Hepatic stellate cell (primary cell): Measurements from ENCODE around the gene IL1RL1.

ENCODE experiments used
- DNase-seq: peaks from one replicate; pipeline ENCODE4 v3.0.0; 2011; ENCODE audit warnings: low spot score

IL1RL1 gene

DNA sequence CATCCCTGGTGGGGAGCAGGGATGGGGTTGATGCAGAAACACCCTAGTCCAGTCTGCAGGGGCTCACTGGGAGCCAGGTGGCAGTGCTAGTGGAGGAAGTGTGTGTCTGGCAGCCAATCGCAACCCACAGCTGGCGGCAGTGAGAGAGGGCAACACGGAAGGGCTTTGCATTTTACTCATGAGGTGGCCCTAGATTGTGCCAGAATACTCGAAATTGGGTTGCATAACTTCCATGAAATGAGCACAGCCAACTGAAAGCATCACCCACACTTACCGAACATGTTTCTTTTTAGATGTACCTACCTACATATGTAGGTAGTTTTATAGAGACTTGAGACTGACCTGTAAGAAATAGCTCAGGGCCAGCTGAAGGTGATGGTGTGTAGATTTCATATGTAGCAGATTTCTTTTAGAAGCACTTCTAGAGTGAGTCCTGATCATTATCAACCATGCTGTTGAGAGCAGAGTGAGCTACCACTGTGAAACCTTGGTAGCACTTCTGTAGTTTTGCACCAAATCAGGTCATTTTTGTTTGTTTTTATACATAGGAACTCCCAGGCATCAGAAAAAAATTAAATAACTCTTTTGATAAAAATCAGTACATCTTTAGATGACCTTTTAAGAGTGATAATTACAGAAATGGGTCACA, 57.2 kb downstream of the IL1RL1 start:
- no peak for DNase-seq

DNA sequence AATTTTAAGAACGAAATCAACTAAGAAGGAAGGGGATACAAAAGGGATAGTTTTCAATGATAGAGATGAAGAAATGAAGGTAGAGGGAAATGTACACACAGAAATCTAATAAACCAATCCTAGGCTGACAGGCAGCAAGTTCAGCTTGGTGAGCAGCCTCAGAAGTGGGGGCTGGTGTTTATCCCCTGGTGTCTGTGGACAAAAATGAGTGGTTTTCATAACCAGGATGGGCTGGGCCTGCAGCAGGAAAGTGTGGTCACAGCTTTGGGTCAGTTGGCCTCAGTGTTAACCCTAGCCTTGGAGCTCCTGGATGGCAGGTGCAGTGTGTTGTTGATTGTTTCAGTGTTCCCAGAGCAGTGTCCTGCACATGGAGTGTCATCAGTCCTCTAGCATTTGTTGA, 58.5 kb downstream of the IL1RL1 start:
- no peak for DNase-seq

DNA sequence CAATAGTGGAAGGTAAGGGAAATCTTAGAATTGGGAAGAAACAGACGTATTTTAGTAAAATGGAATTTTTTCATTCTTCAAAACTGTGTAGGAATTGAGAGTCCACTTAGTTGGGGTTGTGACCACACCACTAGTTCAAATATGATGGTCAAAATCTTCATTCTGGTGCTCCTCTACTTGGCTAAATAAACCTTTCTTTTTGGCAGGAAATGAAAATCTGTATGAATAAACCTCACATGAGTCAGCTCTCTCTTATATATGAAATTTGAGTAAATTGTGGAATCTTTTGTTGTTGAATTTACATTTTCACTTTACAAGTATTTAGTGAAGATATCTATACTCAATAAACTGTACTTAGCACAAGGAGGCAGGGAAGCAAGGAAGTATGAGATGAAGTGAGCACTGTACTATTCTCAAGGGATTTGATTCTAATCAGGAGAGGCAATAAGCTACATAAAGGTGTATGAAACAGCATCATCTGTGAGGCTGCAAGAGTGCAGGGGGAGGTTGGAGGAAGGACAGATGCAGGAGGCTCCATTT, 64.8 kb downstream of the IL1RL1 start:
- no peak for DNase-seq

DNA sequence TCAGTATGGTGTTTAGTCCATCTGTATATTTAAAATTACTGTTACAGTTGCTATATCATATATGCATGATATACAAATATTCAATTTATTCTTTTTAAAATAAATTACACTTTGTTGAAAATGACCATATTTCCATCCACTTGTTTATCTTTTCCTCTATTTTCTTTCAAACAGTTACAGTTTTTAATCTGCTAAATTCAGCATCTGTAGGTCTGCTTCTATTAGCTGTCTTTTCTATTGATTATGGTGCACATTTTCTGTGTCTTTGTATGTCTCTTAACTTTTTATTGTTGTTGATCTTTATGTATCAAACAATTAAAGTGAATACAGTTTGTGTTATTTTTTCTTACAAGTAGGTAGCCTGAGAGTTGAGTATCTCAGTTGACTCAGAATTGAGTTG, 72.4 kb downstream of the IL1RL1 start:
- DNase-seq: no peak

DNA sequence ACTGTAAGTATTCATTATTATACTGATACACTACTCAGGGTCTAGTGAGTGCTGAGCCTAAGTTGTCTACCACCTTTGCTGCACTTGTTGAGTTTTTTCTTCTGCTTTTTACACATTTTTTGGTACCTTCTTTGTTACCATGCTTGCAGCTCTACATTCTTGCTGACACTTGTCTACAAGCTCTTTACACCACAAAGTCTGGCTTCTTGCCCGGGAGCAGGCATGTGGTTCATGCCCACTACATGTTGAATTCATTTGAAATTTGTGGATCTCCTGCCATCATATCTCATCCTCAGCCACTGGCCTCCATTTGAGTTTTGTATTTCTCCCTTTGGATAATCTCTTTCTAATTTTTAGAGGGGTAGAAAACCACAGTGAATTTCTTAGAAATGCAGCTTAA, 74.2 kb downstream of the IL1RL1 start:
- no peak for DNase-seq

DNA sequence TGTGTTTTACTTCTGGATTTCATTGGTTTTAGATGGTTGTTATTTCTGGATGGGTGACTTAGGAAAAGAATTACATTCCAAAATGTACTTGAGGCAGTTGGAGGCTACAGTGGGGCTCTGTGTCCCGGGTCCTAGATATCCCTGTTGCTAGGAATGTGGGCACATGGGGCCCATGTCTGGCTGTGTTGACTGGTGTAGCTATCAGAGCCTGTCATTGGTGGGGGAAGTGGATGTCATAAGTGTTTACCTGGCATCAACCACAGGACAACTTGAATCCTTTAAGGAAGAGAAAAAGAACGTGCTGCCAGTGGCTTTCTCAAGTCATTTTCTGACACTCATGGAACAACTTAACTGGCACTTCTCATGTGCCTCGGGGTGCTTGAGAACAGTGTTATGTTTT, 74.6 kb downstream of the IL1RL1 start:
- DNase-seq: no peak

DNA sequence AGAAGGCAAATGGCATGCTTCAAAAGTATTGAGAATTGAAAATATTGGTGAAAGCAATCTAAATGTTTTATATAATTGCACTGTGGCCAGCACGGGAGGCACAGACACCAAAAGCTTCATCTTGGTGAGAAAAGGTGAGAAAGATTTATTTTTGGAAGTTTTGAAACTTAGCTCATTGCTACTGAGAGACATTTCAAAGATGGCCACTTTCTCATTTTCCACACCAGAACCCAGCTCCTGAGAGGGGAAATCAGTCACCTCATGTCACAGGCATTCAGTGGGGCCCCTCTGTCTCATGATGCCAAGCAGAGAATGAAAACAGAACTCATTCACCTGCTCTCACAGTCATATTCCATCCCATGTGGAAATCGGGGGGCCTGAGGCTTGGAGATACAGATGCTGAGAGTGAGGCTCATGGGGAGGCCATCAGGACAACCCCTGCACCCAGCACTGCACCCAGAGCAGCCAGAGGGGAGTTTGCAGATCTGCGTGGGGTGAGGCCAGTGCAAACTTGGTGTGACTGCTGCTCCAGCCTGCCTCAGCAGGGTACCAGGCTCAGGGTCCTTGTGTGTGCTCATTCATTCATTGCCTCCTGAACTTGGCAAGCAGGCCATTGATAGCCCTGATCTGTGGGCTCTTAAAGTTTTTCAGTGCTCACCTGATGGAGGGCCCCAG, 75.6 kb downstream of the IL1RL1 start:
- DNase-seq: no peak

DNA sequence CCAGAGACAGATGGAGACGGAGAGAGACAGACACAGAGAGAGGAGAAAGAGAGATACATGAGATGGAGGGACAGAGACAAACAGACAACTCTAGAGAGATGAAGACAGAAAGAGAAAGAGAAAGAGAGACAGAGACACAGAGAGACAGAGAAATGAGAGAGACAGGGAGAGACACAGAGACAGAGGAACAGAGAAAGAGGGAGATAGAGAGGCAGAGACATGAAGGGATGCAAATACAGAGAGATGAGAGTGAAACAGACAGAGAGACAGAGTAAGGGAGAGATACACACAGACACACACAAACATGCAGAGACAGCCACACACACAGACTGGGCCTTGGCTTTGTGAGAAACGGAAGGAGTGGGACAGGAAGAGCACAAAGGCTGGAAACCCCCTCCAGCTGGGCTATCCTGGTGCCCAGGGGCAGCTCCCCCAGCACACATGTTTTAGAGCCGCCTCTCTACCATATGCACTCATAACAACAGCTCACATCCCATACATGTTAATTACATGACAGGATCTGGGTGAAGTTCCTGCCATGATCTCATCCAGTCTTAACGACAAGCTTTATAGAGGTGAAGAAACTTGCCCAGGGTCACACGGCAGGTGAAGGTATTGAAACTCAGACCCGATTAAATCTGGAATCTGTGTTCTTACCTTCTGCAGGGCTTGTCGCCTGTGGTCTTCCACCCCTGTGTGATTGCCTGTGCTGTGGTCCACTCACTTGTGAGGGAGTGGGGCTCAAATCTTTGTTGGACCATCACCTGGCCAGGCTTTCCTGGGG, 76.6 kb downstream of the IL1RL1 start:
- no peak for DNase-seq

DNA sequence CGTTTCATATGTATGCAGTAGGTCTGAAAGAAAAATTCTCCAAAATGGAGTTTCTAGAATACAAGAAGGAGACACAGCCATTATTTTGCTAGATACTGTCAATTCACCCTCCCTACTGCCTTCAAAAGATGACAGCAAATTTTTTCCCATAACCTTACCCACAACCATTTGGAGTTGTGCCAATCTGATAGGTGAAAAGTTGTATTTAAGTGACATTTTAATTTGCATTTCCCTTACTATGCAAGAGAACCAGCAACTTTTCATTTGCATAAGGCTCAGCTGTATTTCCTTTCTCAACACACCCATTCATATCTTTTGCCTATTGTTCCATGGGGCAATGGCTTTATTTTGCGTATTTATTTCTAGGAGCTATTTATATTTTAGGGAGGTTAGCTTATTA, 80.2 kb downstream of the IL1RL1 start:
- DNase-seq: no peak

DNA sequence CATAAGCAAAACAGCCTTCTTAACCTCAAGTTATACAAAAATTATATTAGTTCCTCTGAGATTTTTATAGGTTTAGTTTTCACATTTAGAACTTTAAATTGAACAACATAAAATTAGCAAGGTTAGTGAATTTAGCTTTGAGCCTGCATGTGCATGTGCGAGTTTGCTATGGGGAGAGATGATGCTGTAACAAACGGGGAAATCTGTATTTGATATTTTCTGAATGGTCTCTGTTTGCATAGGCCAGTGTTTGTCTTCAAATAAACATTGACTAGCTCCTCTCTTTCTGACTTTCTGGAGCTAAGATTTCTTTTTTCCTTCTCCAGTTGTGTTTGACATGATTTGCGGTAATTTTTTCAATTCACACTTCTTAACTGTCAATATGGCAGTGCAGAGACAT, 80.7 kb downstream of the IL1RL1 start:
- DNase-seq: no peak

DNA sequence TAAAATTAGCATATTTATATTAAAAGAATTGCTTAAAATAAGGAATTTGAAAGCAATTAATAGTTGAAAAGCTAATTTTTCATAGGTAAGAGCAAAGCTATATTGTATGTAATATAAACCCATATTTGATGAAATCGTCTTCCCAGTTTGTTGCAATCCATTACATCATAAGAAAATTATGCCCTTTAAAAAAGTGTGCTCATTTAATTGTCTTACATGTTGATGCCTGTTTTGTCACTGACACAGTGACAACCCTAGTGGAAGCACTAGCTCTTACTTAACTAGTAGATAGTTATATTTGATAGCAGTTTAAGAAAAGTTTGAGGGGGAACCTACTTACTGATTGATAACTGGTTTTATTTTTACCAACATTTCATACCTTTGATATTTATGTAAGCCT, 81.6 kb downstream of the IL1RL1 start:
- DNase-seq: no peak

DNA sequence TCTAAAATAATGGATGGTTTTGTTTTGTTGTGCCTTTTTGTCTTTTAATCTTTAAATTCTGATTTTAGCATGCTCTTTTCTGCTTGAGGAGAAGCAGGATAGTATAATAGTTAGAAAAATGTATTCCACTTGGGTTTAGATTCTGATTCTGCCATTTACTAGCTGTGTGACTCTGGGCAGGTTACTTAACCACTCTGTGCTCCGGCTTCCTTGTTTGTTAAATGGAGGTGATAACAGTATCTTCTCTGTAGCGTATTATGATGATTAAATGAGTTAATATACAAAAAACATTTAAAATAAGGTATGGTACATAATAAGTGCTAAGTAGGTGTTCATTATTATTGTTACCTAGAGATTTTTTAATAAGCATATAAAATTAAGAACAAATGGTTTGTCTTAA, 84.6 kb downstream of the IL1RL1 start:
- no peak for DNase-seq

DNA sequence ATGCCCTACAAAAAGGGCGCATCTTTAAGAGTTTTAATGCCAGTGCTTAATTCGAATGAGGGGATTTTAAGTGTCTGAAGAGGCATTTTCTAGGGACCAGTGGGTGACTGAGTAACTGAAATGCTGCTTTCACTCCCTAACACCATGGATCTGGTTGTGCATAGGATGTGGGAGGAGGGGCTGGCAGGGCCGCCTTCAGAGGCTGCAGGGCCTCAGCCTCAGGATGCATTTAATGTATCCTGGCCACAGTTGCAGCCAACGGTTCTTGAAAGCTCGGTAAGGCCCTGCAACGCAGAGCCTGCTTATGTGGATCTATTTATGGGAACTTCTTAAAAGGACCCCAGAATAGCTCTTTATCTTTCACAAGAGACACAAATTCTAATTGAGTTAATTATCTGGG, 85.8 kb downstream of the IL1RL1 start:
- DNase-seq: no peak

DNA sequence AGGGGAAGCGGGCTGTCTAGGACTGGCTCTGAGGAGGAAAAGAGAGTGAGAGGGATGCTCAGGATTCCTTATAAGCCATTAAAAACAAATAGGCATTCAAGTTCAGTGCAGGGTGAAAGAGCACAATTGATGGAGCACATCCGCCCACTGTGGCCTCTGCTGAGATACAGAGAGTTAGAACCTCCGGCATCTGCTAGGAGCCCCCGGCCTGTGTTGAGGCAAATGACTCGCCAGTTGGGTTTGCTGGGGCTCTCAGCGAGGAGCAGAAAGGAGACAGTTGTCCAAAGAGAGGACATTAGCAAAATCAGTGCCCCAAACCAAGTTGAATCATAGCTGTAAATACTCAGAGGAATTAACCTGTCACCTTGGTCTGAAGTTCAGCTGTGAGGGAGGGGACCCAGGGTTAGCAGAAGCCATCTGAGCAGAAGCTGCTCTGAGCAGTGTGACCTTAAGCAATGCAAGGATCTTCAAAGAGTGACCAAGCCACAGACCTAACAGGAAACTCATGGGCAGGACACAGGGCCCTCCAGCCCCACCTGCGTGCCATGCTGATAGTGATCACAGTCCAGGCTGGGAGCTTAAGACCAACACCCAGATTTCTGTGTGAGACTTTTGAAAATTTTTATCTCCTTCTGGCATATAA, 88.3 kb downstream of the IL1RL1 start:
- no peak for DNase-seq

DNA sequence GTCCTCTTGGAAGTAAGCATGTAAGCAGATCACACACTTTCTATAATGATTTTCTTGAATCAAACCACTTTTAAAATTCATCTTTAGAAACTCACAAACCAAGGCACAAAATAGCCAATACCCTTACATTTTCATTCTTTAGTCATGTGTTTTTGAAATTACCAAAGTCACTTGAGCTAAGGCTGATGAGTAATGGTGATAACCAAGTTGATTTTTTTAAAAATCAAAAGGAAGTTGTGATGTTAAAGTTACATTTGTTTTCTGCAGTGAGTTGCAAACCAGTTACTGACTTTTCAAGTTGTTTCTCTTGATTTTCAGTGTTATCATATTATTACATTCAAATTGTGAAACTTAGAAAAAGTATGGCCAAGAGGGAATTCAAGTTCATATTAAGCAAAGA, 90.1 kb downstream of the IL1RL1 start:
- no peak for DNase-seq
